Thoracic aorta (tissue), 2 donors: ENCODE data around the gene SLCO2B1. TPM values are rescaled to one million over a fixed set of nuclear protein-coding genes. Genes with fewer than 3 reads are reported as not detected.
"Not testable (repeated sequence)": the region's sequence is repeated elsewhere in the genome, so short reads cannot be mapped to it uniquely, and the experiment has no call there.

ENCODE experiments used
- ATAC-seq: fragments of 150-250 bp; one replicate; pipeline ENCODE4 v1.8.0; 2017; ENCODE audit warnings: low read depth; ENCODE audit not compliant: insufficient number of reproducible peaks, low FRiP score
- DNase-seq: peaks from one replicate; pipeline ENCODE4 v3.0.0-alpha.2; 2020; ENCODE audit warnings: low spot score
- H3K27ac ChIP-seq, 2 donors: fragments of 200-600 bp; sonication (generic); 1 replicate in 1 of 2; 2 replicates in 1 of 2; pipeline ENCODE4 v1.5.1; 2016; ENCODE audit warnings: mild to moderate bottlenecking in 2 of 2, moderate library complexity in 2 of 2
- H3K27me3 ChIP-seq: fragments of 200-600 bp; sonication (generic); replicated peaks from 2 replicates; pipeline ENCODE4 v1.6.0; 2016; ENCODE audit warnings: mild to moderate bottlenecking; ENCODE audit not compliant: insufficient read depth
- H3K36me3 ChIP-seq: fragments of 200-600 bp; sonication (generic); one replicate; pipeline ENCODE4 v1.5.1; 2016
- H3K4me1 ChIP-seq, 2 donors: fragments of 200-600 bp; sonication (generic); 1 replicate in 1 of 2; 2 replicates in 1 of 2; pipeline versions ENCODE4 v1.5.1 to v1.6.0; 2016; ENCODE audit warnings: low read depth in 2 of 2, mild to moderate bottlenecking in 1 of 2; ENCODE audit not compliant: control insufficient read depth in 1 of 2
- H3K4me3 ChIP-seq: fragments of 200-600 bp; sonication (generic); 2 replicates; pipeline ENCODE4 v1.5.1; 2016; ENCODE audit warnings: mild to moderate bottlenecking
- H3K9me3 ChIP-seq: fragments of 200-600 bp; sonication (generic); 2 replicates; pipeline ENCODE4 v1.5.1; 2016
- CTCF ChIP-seq: fragments of 200-600 bp; sonication (generic); IDR thresholded peaks from one replicate; pipeline ENCODE4 v1.5.1; 2019; ENCODE audit warnings: antibody characterized with exemption
- total RNA-seq, 2 donors: library from RNA; depleted of rRNA; stranded (reverse); fragments of >200 nt; gene quantifications; one replicate each; pipeline versions ENCODE4 v1.1.0 to v1.2.3, GENCODE V29; 2016

SLCO2B1 gene
- 100 to 1,000 TPM; 107 to 692 TPM for total RNA-seq

GRCh38 chr11:75150879-75151278, at the start of gene SLCO2B1:
Gene SLCO2B1 (plus strand): TSS chr11:75151107. CDS start chr11:75151382, 275 bp downstream.
- H3K36me3 ChIP-seq, result no peaks in the 10 kb centered on the region
- DNase-seq, result no peak
- TF ChIP-seq CTCF, result no peak
- H3K9me3 ChIP-seq, result no peaks in the 10 kb centered on the region
- no peaks in the 10 kb centered on the region for H3K27me3 ChIP-seq
- peak within 1 kb of the TSS; percentile 61 for H3K4me3 ChIP-seq
- no peak for ATAC-seq
- no peak within 1 kb of the TSS for H3K27ac ChIP-seq
- no peaks in the 10 kb centered on the region for H3K4me1 ChIP-seq

GRCh38 chr11:75101424-75102128, 49.3 kb upstream of the SLCO2B1 start:
- no peaks in the 10 kb centered on the region for H3K4me1 ChIP-seq

GRCh38 chr11:75103380-75104026, 47.4 kb upstream of the SLCO2B1 start:
- ATAC-seq, result no peak
- Histone ChIP-seq H3K4me3 (no peak overlapping the region), H3K27ac (no peak overlapping the region), H3K36me3 (no peaks in the 10 kb centered on the region), H3K27me3 (no peaks in the 10 kb centered on the region), H3K9me3 (no peaks in the 10 kb centered on the region), H3K4me1 (no peaks in the 10 kb centered on the region)
- no peak for TF ChIP-seq CTCF
- DNase-seq, result no peak

More at GRCh38 chr11:75101424-75102128, 49.3 kb upstream of the SLCO2B1 start:
- Histone ChIP-seq H3K27me3 (no peaks in the 10 kb centered on the region), H3K36me3 (no peaks in the 10 kb centered on the region), H3K27ac (no peak overlapping the region), H3K4me3 (no peak overlapping the region), H3K9me3 (no peaks in the 10 kb centered on the region)
- DNase-seq (no peak), ATAC-seq (no peak)
- no peak for TF ChIP-seq CTCF

GRCh38 chr11:75105462-75105925, 45.4 kb upstream of the SLCO2B1 start:
- no peak for TF ChIP-seq CTCF
- no peak overlapping the region for H3K4me3 ChIP-seq
- no peaks in the 10 kb centered on the region for H3K4me1 ChIP-seq
- no peaks in the 10 kb centered on the region for H3K36me3 ChIP-seq
- no peak for ATAC-seq
- H3K27me3 ChIP-seq, result no peaks in the 10 kb centered on the region
- no peak overlapping the region for H3K27ac ChIP-seq
- H3K9me3 ChIP-seq, result no peaks in the 10 kb centered on the region
- DNase-seq, result no peak

- H3K4me1 ChIP-seq, DNase-seq, ATAC-seq, H3K36me3 ChIP-seq, H3K9me3 ChIP-seq, H3K27ac ChIP-seq, H3K27me3 ChIP-seq, H3K4me3 ChIP-seq: not testable (repeated sequence)
Measured at GRCh38 chr11:75105967-75106681, 44.8 kb upstream of the SLCO2B1 start.
